HepG2 (cell line): ENCODE data around the gene NFKBIA. TPM values are rescaled to one million over a fixed set of nuclear protein-coding genes. Genes with fewer than 3 reads are reported as not detected.

Experiments used
- ATF1 ChIP-seq: IDR thresholded peaks from 2 replicates; pipeline ENCODE4 v1.6.1; 2016; ENCODE audit warnings: mild to moderate bottlenecking, control low read depth
- CBX1 ChIP-seq: IDR thresholded peaks from one replicate; pipeline ENCODE4 v1.6.1; 2016; ENCODE audit warnings: antibody characterized with exemption, low read depth
- CSRNP1 ChIP-seq: sonication (generic); formaldehyde crosslinking; IDR thresholded peaks from 2 replicates; pipeline ENCODE4 v1.8.1; 2023; ENCODE audit warnings: mild to moderate bottlenecking, missing genetic modification reagents
- IKZF5 ChIP-seq: IDR thresholded peaks from 2 replicates; pipeline ENCODE4 v1.6.1; 2018; ENCODE audit warnings: missing genetic modification reagents, mild to moderate bottlenecking, missing compliant biosample characterization
- NFE2L1 ChIP-seq: sonication (generic); formaldehyde crosslinking; IDR thresholded peaks from 2 replicates; pipeline ENCODE4 v1.4.0; 2020; ENCODE audit warnings: missing genetic modification reagents, mild to moderate bottlenecking, borderline replicate concordance
- NFRKB ChIP-seq: fragments of 450-650 bp; IDR thresholded peaks from 2 replicates; pipeline ENCODE4 v1.6.1; 2017
- NR3C1 ChIP-seq: sonication (generic); formaldehyde crosslinking; IDR thresholded peaks from 2 replicates; pipeline ENCODE4 v1.4.0; 2020; ENCODE audit warnings: missing genetic modification reagents
- PHF8 ChIP-seq: sonication (generic); formaldehyde crosslinking; IDR thresholded peaks from 2 replicates; pipeline ENCODE4 v1.5.0; 2020; ENCODE audit warnings: missing genetic modification reagents
- SATB2 ChIP-seq: sonication (generic); formaldehyde crosslinking; IDR thresholded peaks from 2 replicates; pipeline ENCODE4 v1.5.0; 2020; ENCODE audit warnings: missing genetic modification reagents
- SRY ChIP-seq: sonication (generic); formaldehyde crosslinking; IDR thresholded peaks from 2 replicates; pipeline ENCODE4 v1.8.0; 2022; ENCODE audit warnings: mild to moderate bottlenecking, missing genetic modification reagents
- THYN1 ChIP-seq: sonication (generic); formaldehyde crosslinking; IDR thresholded peaks from 2 replicates; pipeline ENCODE4 v1.8.1; 2023; ENCODE audit warnings: low read depth, mild to moderate bottlenecking, moderate library complexity, missing genetic modification reagents, borderline replicate concordance
- YY1 ChIP-seq: IDR thresholded peaks from 2 replicates; pipeline ENCODE4 v1.6.1; 2011; ENCODE audit warnings: low read length, low read depth, moderate library complexity, mild to moderate bottlenecking; ENCODE audit not compliant: insufficient read depth, insufficient replicate concordance
- ZBTB7A ChIP-seq: sonication (generic); formaldehyde crosslinking; IDR thresholded peaks from 2 replicates; pipeline ENCODE4 v1.8.0; 2022; ENCODE audit warnings: mild to moderate bottlenecking, missing genetic modification reagents
- ZBTB7B ChIP-seq: sonication (generic); formaldehyde crosslinking; IDR thresholded peaks from 2 replicates; pipeline ENCODE4 v1.4.0; 2020; ENCODE audit warnings: missing genetic modification reagents
- ZNF124 ChIP-seq: sonication (generic); formaldehyde crosslinking; IDR thresholded peaks from 2 replicates; pipeline ENCODE4 v1.4.0; 2020; ENCODE audit warnings: missing genetic modification reagents
- ZNF225 ChIP-seq: sonication (generic); formaldehyde crosslinking; IDR thresholded peaks from 2 replicates; pipeline ENCODE4 v1.4.0; 2020; ENCODE audit warnings: mild to moderate bottlenecking, missing genetic modification reagents
- ZNF234 ChIP-seq: sonication (generic); formaldehyde crosslinking; conservative IDR thresholded peaks from 2 replicates; pipeline ENCODE4 v1.5.1; 2020; ENCODE audit warnings: mild to moderate bottlenecking, missing genetic modification reagents
- ZNF660 ChIP-seq: sonication (generic); formaldehyde crosslinking; IDR thresholded peaks from 2 replicates; pipeline ENCODE4 v1.5.1; 2020; ENCODE audit warnings: mild to moderate bottlenecking, low read depth, missing genetic modification reagents, borderline replicate concordance
- ZNF878 ChIP-seq: sonication (generic); formaldehyde crosslinking; IDR thresholded peaks from 2 replicates; pipeline ENCODE4 v1.8.1; 2023; ENCODE audit warnings: mild to moderate bottlenecking, missing genetic modification reagents, moderate library complexity
- ZSCAN21 ChIP-seq: sonication (generic); formaldehyde crosslinking; IDR thresholded peaks from 2 replicates; pipeline ENCODE4 v1.8.0; 2022; ENCODE audit warnings: mild to moderate bottlenecking, missing genetic modification reagents, moderate library complexity, borderline replicate concordance
- polyA plus RNA-seq, 8 experiments: library from polyadenylated mRNA; depleted of rRNA in 3 of 8; stranded (reverse) in 7 of 8; unstranded in 1 of 8; fragments of >200 nt; fragmentation: Illumina TruSeq in 4 of 8; extraction: Trizol in 4 of 8; gene quantifications; 2 replicates each; pipeline versions ENCODE4 v1.2.1 to v1.2.3, GENCODE V29; 2011 to 2016; ENCODE audit warnings: low read depth in 4 of 8, missing spikeins in 1 of 8, mixed read lengths in 1 of 8; ENCODE audit not compliant: insufficient read depth in 1 of 8
- total RNA-seq, 5 experiments: library from RNA; depleted of rRNA; stranded (reverse); fragments of >200 nt; fragmentation: Illumina TruSeq; extraction: Trizol; gene quantifications; 2 replicates each; pipeline ENCODE4 v1.2.3, GENCODE V29; 2016; ENCODE audit warnings: low read depth in 1 of 5
- TF ChIP-seq, protein P1 (sequence below): sonication (generic); formaldehyde crosslinking; IDR thresholded peaks from 2 replicates; pipeline ENCODE4 v1.5.1; 2020; ENCODE audit warnings: mild to moderate bottlenecking, missing genetic modification reagents, moderate library complexity
- TF ChIP-seq, protein P2 (sequence below): sonication (generic); formaldehyde crosslinking; conservative IDR thresholded peaks from 2 replicates; pipeline ENCODE4 v1.4.0; 2020; ENCODE audit warnings: missing genetic modification reagents
- TF ChIP-seq, protein P3 (sequence below): sonication (generic); formaldehyde crosslinking; IDR thresholded peaks from 2 replicates; pipeline ENCODE4 v1.9.0; 2021; ENCODE audit warnings: missing genetic modification reagents, mild to moderate bottlenecking, borderline replicate concordance

Gene NFKBIA
- total and polyA plus RNA-seq, 2 of the 13 experiments (the other 11 are each of a cell fraction or from before 2014, with no cell fraction given), result 197 to 319 TPM

GRCh38 chr14:35355981-35356841, 48.3 kb downstream of the NFKBIA start (continued):
- TF ChIP-seq ZNF660 (CRISPR knock-in tag), result no peak
- no peak; the same call in 1 of the 2 replicates for TF ChIP-seq SRY (CRISPR knock-in tag)
- peak; percentile 87; the same call in 1 of the 2 replicates for TF ChIP-seq ZNF878 (CRISPR knock-in tag)
- no peak for TF ChIP-seq ZNF225
- TF ChIP-seq ZBTB7B (CRISPR knock-in tag), result peak; percentile 63; the same call in 1 of the 2 replicates
- TF ChIP-seq PHF8, result no peak
- TF ChIP-seq NFRKB, result no peak
- TF ChIP-seq THYN1 (CRISPR knock-in tag), result no peak
- TF ChIP-seq SATB2, result peak; percentile 26; the same call in 1 of the 2 replicates
- no peak for TF ChIP-seq YY1
- TF ChIP-seq IKZF5 (CRISPR knock-in tag), result peak; percentile 95
- TF ChIP-seq ATF1, result no peak
- peak; percentile 33; the same call in 1 of the 2 replicates for TF ChIP-seq ZNF124 (CRISPR knock-in tag)
- no peak for TF ChIP-seq ZNF234 (CRISPR knock-in tag)
- TF ChIP-seq ZBTB7A, result peak; percentile 41; the same call in 1 of the 2 replicates
- no peak for TF ChIP-seq CBX1
- TF ChIP-seq NR3C1, result no peak
- peak; percentile 41; the same call in 1 of the 2 replicates for TF ChIP-seq CSRNP1
- no peak for TF ChIP-seq NFE2L1 (CRISPR knock-in tag)
- TF ChIP-seq, protein P1, sequence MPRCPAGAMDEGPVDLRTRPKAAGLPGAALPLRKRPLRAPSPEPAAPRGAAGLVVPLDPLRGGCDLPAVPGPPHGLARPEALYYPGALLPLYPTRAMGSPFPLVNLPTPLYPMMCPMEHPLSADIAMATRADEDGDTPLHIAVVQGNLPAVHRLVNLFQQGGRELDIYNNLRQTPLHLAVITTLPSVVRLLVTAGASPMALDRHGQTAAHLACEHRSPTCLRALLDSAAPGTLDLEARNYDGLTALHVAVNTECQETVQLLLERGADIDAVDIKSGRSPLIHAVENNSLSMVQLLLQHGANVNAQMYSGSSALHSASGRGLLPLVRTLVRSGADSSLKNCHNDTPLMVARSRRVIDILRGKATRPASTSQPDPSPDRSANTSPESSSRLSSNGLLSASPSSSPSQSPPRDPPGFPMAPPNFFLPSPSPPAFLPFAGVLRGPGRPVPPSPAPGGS (CRISPR knock-in tag), result peak; percentile 89
- TF ChIP-seq ZSCAN21 (CRISPR knock-in tag), result no peak
- TF ChIP-seq, protein P2, sequence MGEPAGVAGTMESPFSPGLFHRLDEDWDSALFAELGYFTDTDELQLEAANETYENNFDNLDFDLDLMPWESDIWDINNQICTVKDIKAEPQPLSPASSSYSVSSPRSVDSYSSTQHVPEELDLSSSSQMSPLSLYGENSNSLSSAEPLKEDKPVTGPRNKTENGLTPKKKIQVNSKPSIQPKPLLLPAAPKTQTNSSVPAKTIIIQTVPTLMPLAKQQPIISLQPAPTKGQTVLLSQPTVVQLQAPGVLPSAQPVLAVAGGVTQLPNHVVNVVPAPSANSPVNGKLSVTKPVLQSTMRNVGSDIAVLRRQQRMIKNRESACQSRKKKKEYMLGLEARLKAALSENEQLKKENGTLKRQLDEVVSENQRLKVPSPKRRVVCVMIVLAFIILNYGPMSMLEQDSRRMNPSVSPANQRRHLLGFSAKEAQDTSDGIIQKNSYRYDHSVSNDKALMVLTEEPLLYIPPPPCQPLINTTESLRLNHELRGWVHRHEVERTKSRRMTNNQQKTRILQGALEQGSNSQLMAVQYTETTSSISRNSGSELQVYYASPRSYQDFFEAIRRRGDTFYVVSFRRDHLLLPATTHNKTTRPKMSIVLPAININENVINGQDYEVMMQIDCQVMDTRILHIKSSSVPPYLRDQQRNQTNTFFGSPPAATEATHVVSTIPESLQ (CRISPR knock-in tag), result peak; percentile 93; the same call in 1 of the 2 replicates
- TF ChIP-seq, protein P3, sequence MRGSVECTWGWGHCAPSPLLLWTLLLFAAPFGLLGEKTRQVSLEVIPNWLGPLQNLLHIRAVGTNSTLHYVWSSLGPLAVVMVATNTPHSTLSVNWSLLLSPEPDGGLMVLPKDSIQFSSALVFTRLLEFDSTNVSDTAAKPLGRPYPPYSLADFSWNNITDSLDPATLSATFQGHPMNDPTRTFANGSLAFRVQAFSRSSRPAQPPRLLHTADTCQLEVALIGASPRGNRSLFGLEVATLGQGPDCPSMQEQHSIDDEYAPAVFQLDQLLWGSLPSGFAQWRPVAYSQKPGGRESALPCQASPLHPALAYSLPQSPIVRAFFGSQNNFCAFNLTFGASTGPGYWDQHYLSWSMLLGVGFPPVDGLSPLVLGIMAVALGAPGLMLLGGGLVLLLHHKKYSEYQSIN (CRISPR knock-in tag), result no peak
